Skin of body (tissue), 2 donors: ENCODE data around the gene SLC51A. TPM values are rescaled to one million over a fixed set of nuclear protein-coding genes. Genes with fewer than 3 reads are reported as not detected.

Experiments
- small RNA-seq: library from RNA; depleted of rRNA; stranded (forward); fragments of <200 nt; gene quantifications from one replicate; pipeline ENCODE3, GENCODE V24; 2014; ENCODE audit warnings: low replicate concordance
- total RNA-seq: library from RNA; depleted of rRNA; stranded (reverse); fragments of >200 nt; gene quantifications from one replicate; pipeline ENCODE4 v1.2.3, GENCODE V29; 2014

SLC51A gene
- total RNA-seq, 1 donor from 2014 or later: 0.49 TPM

Small RNAs within 50 kb of the gene (small RNA-seq; reads per million reads assigned to genes)
- not detected for gene RF00019

Other genes with a start within 250 kb of the SLC51A start
- gene TFRC, start 134.4 kb upstream of the SLC51A start, total RNA-seq: 115 TPM
- not detected for gene ZDHHC19, start 5.1 kb upstream of the SLC51A start, total RNA-seq
- gene PCYT1A, start 71.2 kb downstream of the SLC51A start, total RNA-seq: 42.2 TPM
- 5.7 TPM for gene DYNLT2B, start 101.7 kb downstream of the SLC51A start, total RNA-seq
- not detected for gene TM4SF19, start 121.9 kb downstream of the SLC51A start, total RNA-seq
- 29.8 TPM for gene UBXN7, start 215.9 kb downstream of the SLC51A start, total RNA-seq